Measurements from ENCODE around the gene PRPF19. TPM values are rescaled to one million over a fixed set of nuclear protein-coding genes. Genes with fewer than 3 reads are reported as not detected.

PRPF19 gene
- total RNA-seq, 1 experiment from 2014 or later = 84.7 TPM

- no peak overlapping the region for H3K4me3 ChIP-seq
- H3K36me3 ChIP-seq = peaks cover 9% of the 10 kb centered on the region; the same call in 1 of the 2 replicates
- no peaks in the 10 kb centered on the region for H3K4me1 ChIP-seq
- no peak overlapping the region for H3K27ac ChIP-seq
- DNase-seq = no peak
- no peaks in the 10 kb centered on the region for H3K9me3 ChIP-seq (replicated peaks)
- H3K27me3 ChIP-seq = no peaks in the 10 kb centered on the region
Measured at GRCh38 chr11:60851327-60852104, 54.9 kb downstream of the PRPF19 start.

DNA sequence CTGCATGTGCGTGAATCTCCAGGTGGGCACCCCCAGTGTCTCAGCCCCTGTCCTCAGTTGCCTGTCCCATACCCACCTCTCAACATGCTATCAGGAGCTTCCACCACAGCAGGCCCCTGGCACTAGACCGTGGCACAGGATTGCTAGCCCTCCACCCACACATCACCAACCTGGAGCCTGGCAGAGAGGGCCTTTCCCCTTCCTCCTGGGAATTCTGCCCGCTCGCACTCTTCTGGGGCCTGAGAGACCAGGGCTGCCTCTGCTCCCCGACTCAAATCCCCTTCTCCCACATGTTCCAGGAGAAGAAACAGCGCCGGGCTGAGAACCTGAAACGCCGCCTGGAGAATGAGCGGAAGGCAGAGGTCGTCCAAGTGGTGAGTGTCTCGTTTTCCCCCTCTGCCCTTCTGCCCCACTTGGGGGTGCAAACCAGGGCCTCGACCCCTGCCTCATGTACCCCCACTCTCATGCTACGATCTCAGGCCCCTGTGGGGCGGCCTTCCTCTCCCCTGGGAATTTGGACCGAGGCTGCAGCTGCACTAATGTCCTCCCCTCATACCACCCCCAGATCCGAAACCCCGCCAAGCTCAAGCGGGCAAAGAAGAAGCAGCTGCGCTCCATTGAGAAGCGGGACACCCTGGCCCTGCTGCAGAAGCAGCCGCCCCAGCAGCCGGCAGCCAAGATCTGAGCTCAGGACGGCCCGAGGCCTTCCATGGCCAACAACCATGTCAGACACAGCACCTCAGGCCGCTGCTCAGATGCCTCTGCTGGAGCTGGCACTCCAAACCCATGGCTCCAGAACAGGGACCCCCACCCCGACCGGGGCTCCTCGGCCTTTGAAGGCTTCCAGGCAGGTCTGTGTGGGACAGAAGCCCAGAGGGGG, 56.5 kb downstream of the PRPF19 start:
- no peak for DNase-seq
- no peaks in the 10 kb centered on the region for H3K27me3 ChIP-seq
- H3K9me3 ChIP-seq (replicated peaks) = no peaks in the 10 kb centered on the region
- no peaks in the 10 kb centered on the region for H3K4me1 ChIP-seq
- H3K36me3 ChIP-seq = peaks cover 9% of the 10 kb centered on the region; the same call in 1 of the 2 replicates
- H3K4me3 ChIP-seq = no peak overlapping the region
- no peak overlapping the region for H3K27ac ChIP-seq

GRCh38 chr11:60848714-60849151, 57.7 kb downstream of the PRPF19 start:
- Histone ChIP-seq H3K4me3 (no peak overlapping the region), H3K9me3 (replicated peaks) (no peaks in the 10 kb centered on the region), H3K4me1 (no peaks in the 10 kb centered on the region), H3K27ac (no peak overlapping the region), H3K27me3 (no peaks in the 10 kb centered on the region), H3K36me3 (peaks cover 9% of the 10 kb centered on the region; the same call in 1 of the 2 replicates)
- no peak for DNase-seq

DNA sequence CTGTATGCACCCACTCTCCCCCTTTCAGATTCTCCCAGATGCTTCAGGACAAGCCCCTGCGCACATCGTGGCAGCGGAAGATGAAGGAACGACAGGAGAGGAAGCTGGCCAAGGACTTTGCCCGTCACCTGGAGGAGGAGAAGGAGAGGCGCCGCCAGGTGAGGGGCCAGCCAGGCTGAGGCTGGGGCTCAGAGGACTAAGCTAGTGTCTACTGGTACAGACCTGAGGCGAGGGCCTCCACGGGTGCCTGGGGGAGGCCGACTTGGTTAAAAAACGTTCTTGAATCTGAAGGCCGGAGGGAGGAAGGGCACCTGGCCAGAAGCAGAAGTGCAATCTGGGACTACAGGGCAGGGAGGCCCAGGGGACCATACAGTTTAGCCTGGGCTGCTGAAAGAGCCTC, 58.5 kb downstream of the PRPF19 start:
- Histone ChIP-seq H3K27me3 (no peaks in the 10 kb centered on the region), H3K9me3 (replicated peaks) (no peaks in the 10 kb centered on the region), H3K27ac (no peak overlapping the region), H3K4me1 (0 out of 2 replicates have a peak, but pooled peaks cover 3% of the 10 kb centered on the region), H3K4me3 (no peak overlapping the region), H3K36me3 (peaks cover 9% of the 10 kb centered on the region; the same call in 1 of the 2 replicates)
- no peak for DNase-seq

GRCh38 chr11:60847281-60847680, 59.1 kb downstream of the PRPF19 start:
- peaks cover 9% of the 10 kb centered on the region; the same call in 1 of the 2 replicates for H3K36me3 ChIP-seq
- no peak for DNase-seq

DNA sequence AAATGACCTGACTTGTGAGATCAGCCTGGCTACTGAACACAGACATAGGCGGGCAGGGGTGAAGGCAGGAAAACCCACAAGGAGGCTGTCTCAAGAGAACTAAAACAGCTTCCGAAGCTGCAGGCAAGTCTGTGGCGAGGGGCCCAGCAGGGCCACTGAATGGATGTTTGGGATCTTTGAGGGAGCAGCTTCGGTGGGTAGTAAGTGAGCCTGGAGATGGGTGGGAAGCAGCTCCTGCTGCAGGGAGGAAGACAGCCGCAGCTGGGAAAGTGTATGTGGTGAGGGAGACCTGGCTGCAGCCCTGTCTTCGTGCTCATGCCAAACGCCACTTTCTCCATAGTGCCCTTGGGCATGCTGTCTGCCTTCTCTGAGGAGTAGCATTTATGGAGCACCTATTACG, 61.0 kb downstream of the PRPF19 start:
- Histone ChIP-seq H3K4me1 (peaks cover 15% of the 10 kb centered on the region), H3K4me3 (no peak overlapping the region), H3K9me3 (replicated peaks) (no peaks in the 10 kb centered on the region), H3K27me3 (no peaks in the 10 kb centered on the region), H3K27ac (no peak overlapping the region), H3K36me3 (no peaks in the 10 kb centered on the region; the same call in 1 of the 2 replicates)
- no peak for DNase-seq

More at GRCh38 chr11:60847281-60847680, 59.1 kb downstream of the PRPF19 start:
- H3K4me1 ChIP-seq = 0 out of 2 replicates have a peak, but pooled peaks cover 3% of the 10 kb centered on the region
- no peaks in the 10 kb centered on the region for H3K9me3 ChIP-seq (replicated peaks)
- H3K27ac ChIP-seq = no peak overlapping the region
- H3K27me3 ChIP-seq = no peaks in the 10 kb centered on the region
- no peak overlapping the region for H3K4me3 ChIP-seq

DNA sequence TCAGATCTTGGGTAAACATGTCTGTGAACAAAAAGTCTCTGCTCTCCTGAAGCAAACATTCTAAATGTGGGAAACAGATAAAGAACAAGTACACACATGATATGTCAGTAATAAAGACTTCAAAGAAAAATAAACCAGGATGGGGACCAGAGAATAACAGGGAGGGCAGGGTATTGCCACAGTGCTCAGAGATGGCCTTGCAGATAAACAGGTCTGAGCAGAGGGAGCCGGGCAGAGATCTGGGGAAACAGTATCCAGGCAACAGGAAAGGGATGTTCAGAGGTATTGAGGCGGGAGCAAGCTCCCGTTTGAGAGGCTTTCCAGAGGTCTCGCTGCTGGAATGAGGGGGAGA, 61.5 kb downstream of the PRPF19 start:
- no peaks in the 10 kb centered on the region; the same call in 1 of the 2 replicates for H3K36me3 ChIP-seq
- H3K27ac ChIP-seq = no peak overlapping the region
- no peaks in the 10 kb centered on the region for H3K9me3 ChIP-seq (replicated peaks)
- H3K27me3 ChIP-seq = no peaks in the 10 kb centered on the region
- DNase-seq = no peak
- H3K4me1 ChIP-seq = peaks cover 18% of the 10 kb centered on the region
- no peak overlapping the region for H3K4me3 ChIP-seq

DNA sequence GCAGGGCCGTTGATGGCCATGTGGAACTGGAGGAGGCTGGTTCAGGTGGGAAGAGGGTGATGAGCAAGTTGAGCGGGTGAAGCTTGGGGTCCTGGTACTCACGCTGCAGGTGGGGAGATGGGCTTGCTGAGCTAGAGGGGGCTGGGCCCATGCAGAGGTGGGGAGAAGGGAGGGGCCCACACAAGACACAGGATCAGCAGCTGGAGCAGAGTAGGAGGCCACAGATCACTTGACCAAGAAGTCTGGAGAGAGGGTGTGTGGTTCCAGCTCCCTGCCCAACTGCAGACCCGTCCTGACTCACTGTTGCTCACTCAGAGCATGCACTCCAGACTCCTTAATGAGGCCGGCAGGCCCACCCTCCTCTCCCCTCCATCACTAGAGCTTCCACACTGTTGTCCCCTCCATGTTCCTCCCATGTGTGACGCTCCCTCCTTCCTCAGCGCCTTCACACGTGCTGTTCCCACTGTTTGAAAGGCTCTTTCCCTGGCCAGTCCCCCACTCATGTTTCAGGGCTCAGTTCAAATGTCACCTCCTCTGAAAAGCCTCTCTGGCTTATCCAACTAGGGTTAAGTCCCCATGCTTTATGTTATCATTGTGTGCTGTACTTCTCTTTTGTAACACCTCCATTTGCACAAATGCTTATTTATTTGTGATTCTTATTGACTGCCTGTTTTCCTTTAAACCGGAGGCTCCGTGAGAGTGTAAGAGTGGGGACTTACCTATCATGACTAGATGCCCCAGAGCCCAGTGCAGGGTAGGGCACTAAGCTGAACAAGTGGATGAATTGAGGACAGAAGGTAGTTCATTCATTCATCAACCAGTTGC, 62.1 kb downstream of the PRPF19 start:
- Histone ChIP-seq H3K27ac (no peak overlapping the region), H3K4me3 (no peak overlapping the region), H3K9me3 (replicated peaks) (no peaks in the 10 kb centered on the region), H3K36me3 (no peaks in the 10 kb centered on the region; the same call in 1 of the 2 replicates), H3K27me3 (no peaks in the 10 kb centered on the region), H3K4me1 (peaks cover 18% of the 10 kb centered on the region)
- no peak for DNase-seq

- Histone ChIP-seq H3K9me3 (replicated peaks) (no peaks in the 10 kb centered on the region), H3K4me1 (peaks cover 22% of the 10 kb centered on the region), H3K36me3 (no peaks in the 10 kb centered on the region; the same call in 1 of the 2 replicates), H3K27me3 (no peaks in the 10 kb centered on the region), H3K27ac (peak overlapping the region; percentile 49), H3K4me3 (peak overlapping the region; percentile 83)
- DNase-seq = no peak
Measured at GRCh38 chr11:60842668-60843600, 63.5 kb downstream of the PRPF19 start.

- Histone ChIP-seq H3K4me3 (peak within 1 kb of the TSS; percentile 83), H3K36me3 (no peaks in the 10 kb centered on the region; the same call in 1 of the 2 replicates), H3K4me1 (peaks cover 22% of the 10 kb centered on the region), H3K9me3 (replicated peaks) (no peaks in the 10 kb centered on the region), H3K27me3 (no peaks in the 10 kb centered on the region), H3K27ac (peak within 1 kb of the TSS; percentile 49)
- peak; percentile 95 to 96 for DNase-seq
Measured at GRCh38 chr11:60841797-60842667, 64.4 kb downstream of the PRPF19 start, which contains the start of gene CCDC86. Gene CCDC86, plus strand, starts transcription at chr11:60842113. Its CDS starts 12 bp downstream, at chr11:60842125.

All from SJCRH30 (cell line).